GM21360 (cell line): ENCODE measurements around the gene MTCL1.

Experiments used
- ATAC-seq: cut with Tn5 transposase; IDR thresholded peaks from one replicate; pipeline ENCODE4 v1.9.1; 2021; ENCODE audit warnings: mild to moderate bottlenecking, moderate library complexity; ENCODE audit not compliant: unreplicated experiment

The MTCL1 gene

DNA sequence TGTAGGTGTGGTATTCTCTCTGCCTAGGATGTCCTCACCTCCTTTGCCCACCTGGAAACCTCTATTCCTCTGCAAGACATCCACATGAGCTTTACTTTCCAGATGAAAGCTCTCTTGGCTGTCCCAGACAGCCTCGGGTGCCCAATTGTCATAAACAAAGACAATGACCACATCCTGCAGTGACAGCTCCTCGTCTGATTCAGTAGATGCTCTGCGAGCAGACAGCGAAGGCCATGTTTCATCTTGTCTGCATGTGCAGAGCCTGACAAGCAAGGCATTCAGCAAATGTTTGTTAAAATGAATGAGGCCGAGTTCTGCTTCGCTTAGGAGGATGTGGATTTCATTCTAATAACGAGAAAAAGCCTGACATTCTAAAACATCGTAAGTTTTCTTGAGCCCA is 150.9 kb downstream of the MTCL1 start:
- no peak for ATAC-seq

DNA sequence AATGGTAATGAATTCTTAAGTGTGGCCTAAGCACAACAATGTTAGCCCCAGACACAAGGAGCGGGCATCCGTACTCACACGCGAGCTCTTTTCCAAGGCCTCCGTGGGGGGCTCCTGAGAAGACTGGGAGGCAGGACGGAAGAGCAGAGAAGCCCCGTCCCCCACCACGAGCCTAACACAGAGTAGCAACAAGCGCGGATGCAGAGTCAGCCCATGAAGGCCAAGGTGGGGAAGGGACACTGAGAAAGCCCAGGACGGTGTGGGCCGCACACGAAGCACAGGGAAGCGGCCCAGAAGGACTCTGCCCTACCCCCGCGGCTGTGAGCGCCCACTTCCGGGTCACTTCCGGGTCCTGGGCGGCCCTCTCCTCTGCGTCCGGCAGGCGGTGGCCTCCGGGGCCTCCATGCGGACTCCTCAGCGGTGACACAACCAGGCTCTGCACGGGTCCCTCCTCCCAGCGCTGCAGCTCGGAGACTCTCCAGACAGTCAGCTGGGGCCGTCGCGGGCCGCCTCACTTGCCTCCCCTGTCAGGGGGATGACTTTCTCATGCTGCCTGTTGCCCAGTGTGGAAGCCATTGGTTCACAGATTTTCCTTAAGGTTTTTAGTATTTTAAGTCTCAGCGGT is 151.5 kb downstream of the MTCL1 start:
- ATAC-seq = no peak

DNA sequence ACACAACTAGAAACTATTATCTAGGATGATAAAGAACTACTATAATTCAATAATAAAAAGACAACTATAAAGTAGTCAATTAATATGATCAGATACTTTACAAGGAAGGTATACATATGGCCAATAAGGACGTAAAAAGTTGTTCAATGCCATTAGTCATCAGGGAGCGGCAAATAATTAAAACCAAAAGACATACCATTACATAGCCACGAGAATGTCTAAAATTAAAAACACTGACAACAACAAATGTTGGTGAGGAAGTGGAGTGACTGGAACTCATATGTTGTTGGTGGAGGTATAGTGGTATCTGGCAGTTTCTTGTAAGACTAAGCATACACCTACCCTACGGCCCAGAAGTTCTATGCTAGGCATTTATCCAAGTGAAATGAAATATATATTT is 152.4 kb downstream of the MTCL1 start:
- no peak for ATAC-seq

DNA sequence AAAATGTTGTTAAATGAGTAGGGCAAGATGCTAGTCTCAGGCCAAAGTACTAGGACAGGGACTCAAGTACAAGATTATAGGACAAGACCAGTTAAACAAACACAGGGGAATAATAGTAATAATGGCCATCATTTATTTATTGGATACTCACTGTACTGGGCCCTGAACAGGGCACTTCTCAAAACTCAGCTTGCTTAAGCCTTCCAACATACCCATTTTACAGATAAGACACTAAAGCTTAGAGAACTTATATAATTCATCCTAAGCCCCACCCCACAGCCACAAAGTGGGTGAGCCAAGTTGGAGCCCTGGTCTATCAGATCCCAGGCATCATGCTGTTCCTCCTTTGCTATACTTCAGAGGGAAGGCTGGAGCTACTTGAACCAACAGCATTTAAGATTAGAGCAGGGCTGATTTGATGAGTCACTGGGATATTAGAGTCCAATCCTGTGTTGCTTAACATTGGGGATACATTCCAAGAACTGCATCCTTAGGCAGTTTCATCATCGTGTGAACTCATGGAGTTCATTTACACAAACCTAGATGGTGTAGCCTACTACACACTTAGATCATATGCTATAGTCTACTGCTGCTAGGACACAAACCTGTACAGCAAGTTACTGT is 153.6 kb downstream of the MTCL1 start:
- no peak for ATAC-seq

DNA sequence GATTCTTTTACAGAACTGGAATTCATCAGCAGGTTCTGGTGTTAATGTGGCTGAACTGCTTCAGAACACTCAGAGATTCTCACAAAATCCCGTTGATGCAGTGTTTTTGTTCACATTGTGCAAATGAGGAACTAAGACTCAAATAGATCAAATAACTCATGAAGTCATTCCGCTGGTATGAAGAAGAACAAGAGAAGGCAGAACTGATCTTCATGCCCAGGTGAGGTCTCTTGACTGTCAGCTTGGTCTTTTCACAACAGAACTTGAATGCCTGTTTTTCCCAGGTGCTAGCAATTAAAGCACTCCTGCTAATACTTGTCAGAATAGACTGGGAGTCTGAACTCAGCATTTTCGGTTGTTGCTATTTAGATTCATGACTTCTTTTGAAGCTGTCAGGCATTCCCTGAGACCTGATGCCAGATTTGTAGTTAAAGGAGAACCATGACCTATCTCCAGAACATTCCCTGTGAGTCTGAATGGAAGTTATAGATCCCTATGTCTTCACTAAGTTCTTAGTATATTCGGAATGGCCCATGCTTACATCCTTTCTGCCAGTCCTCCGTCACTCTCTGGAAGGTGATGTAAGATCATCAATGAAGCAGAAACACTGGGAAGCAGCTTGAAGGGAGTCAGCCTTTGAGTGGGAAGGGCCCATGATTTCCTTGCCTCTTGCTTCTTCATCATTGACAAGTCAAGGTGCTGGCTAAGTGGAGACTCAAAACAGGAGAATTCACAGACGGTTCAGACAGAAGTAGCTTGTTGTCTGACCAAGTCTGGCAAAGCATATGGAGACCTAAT is 155.7 kb downstream of the MTCL1 start:
- no peak for ATAC-seq

DNA sequence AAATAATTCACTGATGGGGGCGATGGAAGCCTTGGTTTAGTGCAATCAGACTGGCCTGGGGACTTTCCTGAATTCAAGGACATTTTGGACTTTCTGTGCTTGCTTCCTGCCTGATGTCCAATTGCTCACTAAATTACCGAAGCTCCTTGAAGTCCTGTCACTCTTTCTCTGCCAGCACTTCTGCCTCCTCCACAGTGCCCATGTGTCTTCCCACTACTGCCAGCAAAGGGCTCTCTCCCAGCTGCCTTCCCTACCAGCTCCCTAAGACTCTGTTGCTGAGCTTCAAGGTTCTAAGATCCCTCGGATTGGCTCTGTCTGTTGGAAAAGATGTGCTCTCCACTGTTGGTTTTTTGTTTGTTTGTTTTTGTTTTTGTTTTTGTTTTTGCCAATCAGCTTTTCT is 158.1 kb downstream of the MTCL1 start:
- ATAC-seq = no peak

DNA sequence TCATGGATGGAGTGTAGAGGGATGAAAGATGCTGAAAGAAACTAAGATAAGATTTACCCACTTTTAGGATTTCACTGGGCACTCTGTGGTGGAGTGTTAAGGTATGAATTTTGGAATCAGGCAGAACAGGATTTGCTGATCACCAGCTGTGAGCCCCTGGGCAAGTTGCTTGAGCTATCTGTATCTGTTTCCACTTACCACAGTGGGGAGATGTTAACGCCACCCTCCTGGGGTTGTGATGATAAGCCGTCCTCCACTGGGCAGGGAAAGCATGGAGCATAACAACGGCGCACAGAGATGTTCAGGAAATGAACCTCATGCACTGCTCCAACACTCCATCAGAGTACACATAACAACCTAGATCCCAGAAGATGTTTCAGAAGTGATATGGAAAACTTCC is 160.6 kb downstream of the MTCL1 start:
- ATAC-seq = no peak

DNA sequence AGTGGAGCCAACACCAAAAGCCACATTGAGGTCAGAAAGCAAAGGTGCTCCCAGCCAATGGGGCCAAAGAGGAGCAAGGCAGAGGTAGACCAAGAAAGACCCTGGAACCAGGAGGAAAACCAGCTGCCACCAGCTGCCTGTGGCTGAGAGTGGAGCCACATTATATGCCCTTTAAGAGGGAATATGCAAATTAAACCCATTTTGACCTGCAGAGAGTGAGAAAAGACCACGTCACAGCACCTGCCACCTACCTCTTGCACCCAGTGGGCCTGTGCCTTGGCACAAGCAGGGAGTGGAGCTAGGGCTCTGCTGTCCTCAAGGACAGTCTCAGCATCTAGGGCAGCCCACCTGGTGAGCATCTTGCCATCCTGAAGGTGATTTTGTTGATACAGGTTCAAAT is 161.3 kb downstream of the MTCL1 start:
- ATAC-seq = no peak

DNA sequence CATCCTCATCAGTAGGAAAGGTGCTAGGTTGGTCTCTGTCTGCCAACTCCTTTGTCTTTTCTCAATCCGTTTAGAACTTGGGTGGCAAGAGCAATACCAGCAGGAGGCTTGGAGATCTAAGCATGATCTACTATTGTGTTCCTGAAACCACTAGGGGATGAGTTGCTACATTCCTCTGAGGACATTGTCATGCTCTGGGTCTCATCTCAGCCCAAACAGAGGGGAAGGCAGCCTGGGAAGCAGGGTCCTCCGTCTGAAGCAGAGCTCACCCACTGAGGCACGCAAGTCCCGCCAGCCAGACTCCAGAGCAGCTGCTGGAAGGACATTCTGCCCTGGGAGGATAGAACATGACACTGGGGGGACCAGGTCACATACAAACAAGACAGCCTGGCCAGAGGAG is 162.9 kb downstream of the MTCL1 start:
- no peak for ATAC-seq

DNA sequence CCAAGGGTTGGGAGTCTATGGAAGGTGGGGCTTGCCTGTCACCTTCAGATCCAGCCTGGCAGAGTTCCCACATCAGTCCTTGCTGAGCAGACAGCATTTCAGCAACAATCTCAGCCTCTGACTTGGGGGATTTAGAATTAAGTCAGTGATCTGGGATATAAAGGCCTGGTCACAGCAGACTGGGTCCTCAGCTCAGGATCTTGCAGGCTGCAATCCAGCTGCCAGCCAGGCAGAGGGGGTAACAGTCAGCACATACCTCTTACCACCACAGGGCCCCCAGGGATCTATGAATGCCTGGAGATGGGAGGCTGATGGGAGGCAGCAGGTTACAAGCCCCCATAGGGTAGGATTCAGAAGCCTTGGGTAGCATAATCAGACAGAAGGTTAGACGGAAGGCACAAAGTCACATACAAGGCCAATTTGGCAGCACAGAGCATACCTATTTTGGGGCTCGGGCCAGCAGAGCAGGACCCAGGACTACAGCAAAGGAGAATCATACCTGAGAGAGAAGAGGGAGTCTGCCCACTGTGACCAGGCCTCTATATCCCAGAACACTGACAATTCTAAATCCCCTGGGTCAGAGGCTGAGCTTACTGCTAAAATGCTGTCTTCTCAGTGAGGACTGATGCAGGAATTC is 163.5 kb downstream of the MTCL1 start:
- ATAC-seq = no peak

DNA sequence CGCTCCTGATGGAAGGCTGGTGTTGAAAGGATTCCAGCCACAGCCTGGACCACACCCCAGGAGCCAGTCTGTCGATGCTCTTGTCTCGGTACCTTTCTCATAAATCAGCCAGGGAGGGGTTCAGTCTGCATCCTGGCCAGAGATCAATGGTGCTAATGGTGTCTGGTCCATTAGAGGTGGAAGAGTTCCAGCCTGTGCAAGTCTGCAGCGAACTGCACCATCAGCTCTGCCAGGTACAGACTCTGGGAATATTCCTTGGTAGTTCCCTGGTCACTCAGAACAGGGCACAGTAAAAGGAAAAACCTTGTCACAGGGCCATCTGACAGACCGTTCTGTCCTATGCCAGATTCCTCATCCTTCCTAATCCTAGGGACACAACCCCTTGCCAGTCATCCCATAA is 164.3 kb downstream of the MTCL1 start:
- no peak for ATAC-seq

DNA sequence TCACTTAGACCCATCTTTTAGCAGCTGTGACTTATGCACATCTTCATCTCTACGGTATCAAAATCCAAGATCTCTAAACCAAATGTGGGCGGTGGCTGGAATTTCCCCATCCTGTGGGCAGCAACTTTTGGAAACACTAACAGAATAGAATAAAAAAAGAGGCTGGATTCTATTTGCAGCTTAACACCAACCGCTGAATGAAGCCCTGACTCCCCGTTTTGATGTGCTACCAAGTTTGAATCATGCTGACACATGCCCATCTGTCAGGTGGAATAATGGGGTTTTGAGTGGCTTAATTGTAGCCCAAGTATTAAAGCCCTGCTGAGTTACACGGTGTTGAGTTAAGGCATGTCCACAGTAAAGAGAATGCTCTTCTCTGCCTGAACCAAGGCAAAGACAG is 165.2 kb downstream of the MTCL1 start:
- ATAC-seq = no peak

DNA sequence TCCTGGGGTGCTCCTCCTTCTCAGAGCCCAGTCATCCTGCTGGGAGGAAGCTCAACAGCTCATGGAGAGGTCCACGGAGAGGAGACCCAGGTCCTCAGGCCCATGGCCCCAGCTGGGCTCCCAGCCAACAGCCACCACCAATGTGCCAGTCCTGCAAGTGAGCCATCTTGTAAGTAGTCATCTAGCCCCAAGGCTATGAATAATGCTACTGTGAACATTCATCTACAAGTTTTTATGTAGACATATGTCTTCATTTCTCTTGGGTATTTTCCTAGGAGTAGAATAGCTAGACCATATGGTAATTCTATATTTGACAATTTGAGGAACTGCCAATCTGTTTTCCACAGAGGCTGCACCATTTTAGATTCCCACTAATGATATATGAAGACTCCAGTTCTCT is 166.1 kb downstream of the MTCL1 start:
- no peak for ATAC-seq

DNA sequence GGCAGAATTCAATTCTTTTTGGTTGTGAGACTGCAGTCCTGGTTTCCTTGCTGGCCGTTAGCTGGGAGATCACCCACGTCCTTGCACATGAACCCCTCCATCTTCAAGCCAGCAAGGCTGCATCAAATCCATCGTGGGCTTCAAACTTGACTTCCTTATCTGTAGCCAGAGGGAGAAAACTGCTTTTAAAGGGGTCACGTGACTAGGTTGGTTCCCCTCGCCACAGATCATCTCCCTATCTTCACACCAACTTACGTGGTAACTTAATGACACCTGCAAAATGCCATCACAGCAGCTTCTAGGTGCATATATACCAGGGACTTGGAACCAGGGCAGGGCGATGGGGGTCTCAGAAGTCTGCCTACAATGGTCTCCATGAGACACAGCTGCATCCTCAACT is 169.5 kb downstream of the MTCL1 start:
- no peak for ATAC-seq

DNA sequence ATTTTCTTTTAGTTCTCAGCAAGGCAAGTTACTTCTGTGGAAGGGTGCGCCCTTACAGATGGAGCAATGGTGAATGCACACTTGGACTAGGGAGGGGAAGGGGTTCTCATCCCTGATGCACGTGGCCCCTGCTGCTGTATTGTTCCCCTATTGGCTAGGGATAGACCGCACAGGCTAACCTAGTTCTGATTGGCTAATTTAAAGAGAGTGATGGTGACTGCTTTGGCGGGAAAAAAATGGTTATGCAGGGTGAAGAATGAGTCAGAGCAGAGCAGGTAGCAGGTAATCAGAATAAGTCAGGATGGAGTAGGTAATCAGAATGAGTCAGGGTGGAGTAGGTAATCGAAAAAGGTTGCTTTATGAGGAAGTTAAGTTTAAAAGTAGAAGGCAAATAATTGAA is 171.5 kb downstream of the MTCL1 start:
- no peak for ATAC-seq

DNA sequence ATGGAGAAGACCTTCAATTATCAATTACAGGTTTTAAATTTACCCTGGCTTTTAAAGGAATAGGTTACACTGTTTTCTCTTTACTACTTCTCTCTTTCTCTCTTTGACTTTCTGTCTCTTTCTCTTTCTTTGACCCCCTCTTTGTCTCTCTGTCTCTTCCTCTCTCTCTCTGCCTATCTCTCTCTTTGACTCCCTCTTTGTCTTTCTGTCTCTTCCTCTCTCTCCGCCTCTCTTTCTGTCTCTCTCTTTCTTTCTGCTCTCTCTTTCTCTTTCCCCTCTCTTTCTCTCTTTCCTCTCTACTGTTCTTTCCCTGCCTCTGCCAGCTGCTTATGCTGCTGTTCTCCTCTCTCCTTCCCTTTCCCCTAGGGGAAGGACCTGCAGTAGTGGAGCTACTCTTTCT is 175.7 kb downstream of the MTCL1 start:
- no peak for ATAC-seq
